Loucy (cell line): ENCODE data around the gene BUB1B.

Experiments
- H2AFZ ChIP-seq: fragments of 200-600 bp; sonication (generic); 2 replicates; pipeline ENCODE4 v1.6.0; 2016; ENCODE audit warnings: antibody characterized with exemption, mild to moderate bottlenecking, low read length, moderate library complexity
- H3F3A ChIP-seq: fragments of 200-600 bp; 2 replicates; pipeline ENCODE4 v1.6.0; 2016; ENCODE audit warnings: antibody characterized with exemption, low read depth, mild to moderate bottlenecking
- H3K27me3 ChIP-seq: fragments of 200-600 bp; sonication (generic); 2 replicates; pipeline ENCODE4 v1.6.1; 2014; ENCODE audit warnings: low read length, mild to moderate bottlenecking; ENCODE audit not compliant: insufficient read depth, poor library complexity, severe bottlenecking
- H3K36me3 ChIP-seq: fragments of 200-600 bp; sonication (generic); 2 replicates; pipeline ENCODE4 v1.6.1; 2016; ENCODE audit warnings: low read length; ENCODE audit not compliant: insufficient read depth
- H3K4me1 ChIP-seq: fragments of 200-600 bp; sonication (generic); 2 replicates; pipeline ENCODE4 v1.5.1; 2014; ENCODE audit warnings: low read length, mild to moderate bottlenecking; ENCODE audit not compliant: insufficient read depth, poor library complexity, severe bottlenecking
- H3K4me2 ChIP-seq: fragments of 200-600 bp; sonication (generic); 2 replicates; pipeline ENCODE4 v1.6.0; 2014; ENCODE audit warnings: antibody characterized with exemption, low read length, low read depth, mild to moderate bottlenecking; ENCODE audit not compliant: poor library complexity, severe bottlenecking
- H3K4me3 ChIP-seq: fragments of 200-600 bp; sonication (generic); 2 replicates; pipeline ENCODE4 v1.5.1; 2014; ENCODE audit warnings: low read length, mild to moderate bottlenecking, mixed read lengths; ENCODE audit not compliant: poor library complexity, severe bottlenecking
- H3K79me2 ChIP-seq: fragments of 200-600 bp; sonication (generic); 2 replicates; pipeline ENCODE4 v1.6.1; 2014; ENCODE audit warnings: low read length; ENCODE audit not compliant: insufficient read depth
- H3K9ac ChIP-seq: fragments of 200-600 bp; sonication (generic); 2 replicates; pipeline ENCODE4 v1.6.0; 2014; ENCODE audit warnings: mild to moderate bottlenecking, low read depth, low read length, moderate library complexity; ENCODE audit not compliant: poor library complexity, severe bottlenecking
- H3K9me2 ChIP-seq: fragments of 200-600 bp; sonication (generic); replicated peaks from 2 replicates; pipeline ENCODE4 v1.6.1; 2016; ENCODE audit warnings: low read depth, low read length, mixed read lengths
- H3K9me3 ChIP-seq: fragments of 200-600 bp; sonication (generic); 2 replicates; pipeline ENCODE4 v1.6.1; 2014; ENCODE audit warnings: mild to moderate bottlenecking, antibody characterized with exemption, low read length, low read depth; ENCODE audit not compliant: insufficient read depth
- H4K20me1 ChIP-seq: fragments of 200-600 bp; sonication (generic); 2 replicates; pipeline ENCODE4 v1.6.0; 2014; ENCODE audit warnings: antibody characterized with exemption, low read length, mild to moderate bottlenecking; ENCODE audit not compliant: insufficient read depth, poor library complexity, severe bottlenecking
- CTCF ChIP-seq: fragments of 200-600 bp; sonication (generic); conservative IDR thresholded peaks from 2 replicates; pipeline ENCODE4 v1.5.1; 2014; ENCODE audit warnings: mild to moderate bottlenecking, antibody characterized with exemption, low read length
- EZH2phosphoT487 ChIP-seq: fragments of 200-600 bp; IDR thresholded peaks from 2 replicates; pipeline ENCODE4 v1.6.1; 2018; ENCODE audit warnings: antibody characterized with exemption, mild to moderate bottlenecking, moderate library complexity, borderline replicate concordance

BUB1B gene

DNA sequence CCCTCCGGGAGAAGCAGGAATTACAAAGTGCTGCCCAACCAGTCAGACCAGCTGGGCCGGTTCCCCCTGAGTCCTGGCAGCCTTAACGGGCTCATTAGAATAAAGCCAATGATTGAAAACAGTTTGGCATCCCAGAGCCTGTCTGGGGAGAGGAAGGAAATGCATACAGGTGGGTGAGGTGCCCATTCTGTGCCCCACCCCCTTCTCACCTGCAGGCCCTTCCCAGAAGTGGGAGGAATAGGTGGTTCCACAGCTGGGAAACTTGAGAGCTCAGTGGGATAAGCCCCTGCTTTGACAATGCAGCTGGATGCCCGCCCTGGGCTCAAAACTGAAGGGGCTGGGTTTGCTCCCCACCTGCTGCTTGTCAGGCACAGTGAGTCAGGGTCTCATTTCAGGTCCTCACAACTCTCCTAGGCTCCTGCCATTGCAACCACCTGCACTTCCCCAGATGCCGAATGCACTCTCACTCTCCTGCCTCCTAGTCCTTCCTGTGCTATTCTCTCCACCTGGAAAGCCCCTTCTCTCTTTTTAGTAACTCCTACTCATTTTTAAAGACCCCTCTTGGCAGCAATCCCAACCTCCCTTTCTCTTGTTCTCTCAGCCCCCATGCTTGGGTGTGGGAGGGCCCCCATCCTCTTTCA, 5.5 kb upstream of the BUB1B start:
- Histone ChIP-seq H3K9me2 (no peaks in the 10 kb centered on the region), H3K9ac (no peak overlapping the region), H3K36me3 (no peaks in the 10 kb centered on the region), H4K20me1 (no peaks in the 10 kb centered on the region), H3K9me3 (no peaks in the 10 kb centered on the region), H3F3A (no peaks in the 10 kb centered on the region), H3K4me1 (peaks cover 2% of the 10 kb centered on the region), H3K4me3 (no peak overlapping the region), H2AFZ (no peak overlapping the region), H3K79me2 (no peaks in the 10 kb centered on the region), H3K27me3 (no peaks in the 10 kb centered on the region), H3K4me2 (no peak overlapping the region)
- TF ChIP-seq EZH2phosphoT487 (no peak), CTCF (no peak)

DNA sequence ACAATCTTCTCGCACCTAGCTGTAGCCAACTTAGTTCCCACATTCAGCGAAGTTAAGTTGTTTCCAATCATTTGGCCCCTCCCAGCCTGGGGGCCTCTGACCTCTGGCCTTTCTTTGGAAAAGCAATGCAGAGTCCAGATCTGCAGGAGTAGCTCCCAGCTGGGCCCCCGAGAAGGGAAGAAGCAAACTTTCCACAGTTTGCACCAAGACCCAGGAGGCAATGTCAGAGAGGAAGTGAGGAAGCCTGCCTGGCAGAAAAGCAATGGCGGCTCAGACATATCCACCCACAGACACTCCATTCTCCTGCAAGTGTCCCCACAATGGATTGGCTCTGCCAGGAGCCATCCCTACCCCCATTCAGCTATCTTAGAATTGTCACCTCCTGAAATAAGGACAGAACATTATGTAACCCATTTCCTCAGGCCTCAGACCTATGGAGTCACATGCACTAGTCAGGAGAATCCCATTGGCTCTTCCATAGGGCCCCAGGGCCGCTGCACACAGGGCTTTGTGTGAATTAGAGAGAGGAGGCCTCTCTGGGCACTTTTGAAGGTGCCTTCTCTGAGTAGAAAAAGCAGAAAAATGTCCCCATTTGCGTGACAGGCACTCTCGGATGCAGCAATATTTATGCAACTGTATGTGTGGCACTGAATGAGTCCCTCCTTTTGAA, 3.0 kb upstream of the BUB1B start:
- Histone ChIP-seq H3K4me3 (no peak overlapping the region), H3K4me1 (peaks cover 11% of the 10 kb centered on the region), H3K27me3 (no peaks in the 10 kb centered on the region), H3K9me2 (no peaks in the 10 kb centered on the region), H3K9me3 (no peaks in the 10 kb centered on the region), H4K20me1 (peaks cover 15% of the 10 kb centered on the region), H2AFZ (peak overlapping the region; percentile 6; the same call in 1 of the 2 replicates), H3K4me2 (no peak overlapping the region), H3K9ac (no peak overlapping the region), H3K79me2 (peaks cover 21% of the 10 kb centered on the region), H3F3A (no peaks in the 10 kb centered on the region), H3K36me3 (no peaks in the 10 kb centered on the region; the same call in 1 of the 2 replicates)
- no peak for TF ChIP-seq CTCF
- TF ChIP-seq EZH2phosphoT487: no peak

DNA sequence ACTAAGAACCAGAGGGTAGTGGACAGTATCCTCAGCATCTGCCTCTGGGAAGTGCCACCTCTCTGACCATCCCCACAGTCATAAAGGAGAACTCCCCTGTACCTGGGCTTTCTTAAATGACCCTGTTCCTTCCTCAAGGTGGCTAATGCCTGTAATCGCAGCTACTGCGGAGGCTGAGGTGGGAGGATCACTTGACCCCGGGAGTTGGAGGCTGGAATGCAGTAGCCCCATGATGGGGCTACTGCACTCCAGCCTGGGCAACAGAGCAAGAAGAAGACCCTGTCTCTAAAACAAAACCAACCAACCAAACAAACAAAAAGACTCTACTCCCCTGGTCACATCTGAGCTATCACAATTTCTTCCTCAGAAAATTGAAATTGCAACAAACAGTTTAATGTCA, 848 bp upstream of the BUB1B start:
- H3K4me2 ChIP-seq: peak overlapping the region; percentile 67
- H3K4me3 ChIP-seq: peak overlapping the region; percentile 95
- H3K27me3 ChIP-seq: no peaks in the 10 kb centered on the region
- peaks cover 31% of the 10 kb centered on the region for H3K4me1 ChIP-seq
- no peak overlapping the region for H3K9ac ChIP-seq
- TF ChIP-seq CTCF (no peak), EZH2phosphoT487 (no peak)
- H3K36me3 ChIP-seq: peaks cover 3% of the 10 kb centered on the region
- H3K79me2 ChIP-seq: peaks cover 42% of the 10 kb centered on the region
- no peaks in the 10 kb centered on the region for H3K9me3 ChIP-seq
- H3K9me2 ChIP-seq: no peaks in the 10 kb centered on the region
- peaks cover 28% of the 10 kb centered on the region for H4K20me1 ChIP-seq
- H3F3A ChIP-seq: no peaks in the 10 kb centered on the region
- H2AFZ ChIP-seq: peak overlapping the region; percentile 97
